Esophagus muscularis mucosa (tissue), 4 donors: ENCODE data around the gene TMEM61. TPM values are rescaled to one million over a fixed set of nuclear protein-coding genes. Genes with fewer than 3 reads are reported as not detected.

Experiments used
- DNase-seq: peaks from one replicate; pipeline ENCODE4 v3.0.0-alpha.2; 2017; ENCODE audit errors: extremely low spot score
- H3K27ac ChIP-seq, 4 donors: fragments of 200-600 bp; sonication (generic); replicated peaks in 1 of 4; 1 replicate in 3 of 4; 2 replicates in 1 of 4; pipeline ENCODE4 v1.5.1; 2016 to 2019; ENCODE audit warnings: mild to moderate bottlenecking in 1 of 4
- H3K27me3 ChIP-seq, 4 donors: fragments of 200-600 bp; sonication (generic); one replicate each; pipeline versions ENCODE4 v1.5.1 to v1.6.0; 2016 to 2019
- H3K36me3 ChIP-seq, 4 donors: fragments of 200-600 bp; sonication (generic); one replicate each; pipeline ENCODE4 v1.5.1; 2016 to 2019
- H3K4me1 ChIP-seq, 4 donors: fragments of 200-600 bp; sonication (generic); one replicate each; pipeline ENCODE4 v1.5.1; 2016 to 2019
- H3K4me3 ChIP-seq, 4 donors: fragments of 200-600 bp; sonication (generic); 1 replicate in 2 of 4; 2 replicates in 2 of 4; pipeline ENCODE4 v1.5.1; 2016 to 2019; ENCODE audit warnings: mild to moderate bottlenecking in 4 of 4, moderate library complexity in 1 of 4
- H3K9me3 ChIP-seq, 4 donors: fragments of 200-600 bp; sonication (generic); 1 replicate in 3 of 4; 2 replicates in 1 of 4; pipeline ENCODE4 v1.5.1; 2016 to 2019
- CTCF ChIP-seq, 3 experiments: fragments of 200-600 bp in 2 of 3; fragments of 450-650 bp in 1 of 3; sonication (generic) in 2 of 3; IDR thresholded peaks; one replicate each; pipeline ENCODE4 v1.5.1; 2017 to 2019; ENCODE audit warnings: antibody characterized with exemption in 3 of 3, mild to moderate bottlenecking in 2 of 3, moderate library complexity in 1 of 3
- EP300 ChIP-seq: sonication (generic); formaldehyde crosslinking; IDR thresholded peaks from one replicate; pipeline ENCODE4 v1.6.1; 2017; ENCODE audit warnings: antibody characterized with exemption
- POLR2A ChIP-seq: fragments of 450-650 bp; IDR thresholded peaks from one replicate; pipeline ENCODE4 v1.6.1; 2017; ENCODE audit warnings: antibody characterized with exemption, moderate library complexity, mild to moderate bottlenecking, low read depth
- POLR2AphosphoS5 ChIP-seq, 2 donors: sonication (generic); formaldehyde crosslinking; IDR thresholded peaks; one replicate each; pipeline ENCODE4 v1.6.1; 2017; ENCODE audit warnings: antibody characterized with exemption in 2 of 2
- WGBS: methylation state at CpG from one replicate; pipeline ENCODE4 v1.1.5; 2018; 5-methylcytosine and 5-hydroxymethylcytosine counted together
- intact Hi-C: fragments of 100-400 bp; cut with DNase I; formaldehyde crosslinking; loops from one replicate; pipeline ENCODE4 v1.15.1; 2023
- total RNA-seq, 4 donors: library from RNA; depleted of rRNA; stranded (reverse); fragments of >200 nt; gene quantifications; one replicate each; pipeline versions ENCODE4 v1.1.0 to v1.2.1, GENCODE V29; 2016

Gene TMEM61
- total RNA-seq, 4 donors from 2014 or later: 0.66 to 2.5 (median 0.84) TPM; not detected in 1

GRCh38 chr1:55041613-55042012 lies 61.2 kb downstream of the TMEM61 start:
- peaks cover 0 to 45% (median 12%) of the 10 kb centered on the region in 4 donors for H3K27me3 ChIP-seq
- TF ChIP-seq POLR2A (no peak), CTCF (IDR thresholded peaks at IDR 0.05) (no peak), EP300 (no peak), POLR2AphosphoS5 (IDR thresholded peaks at IDR 0.05) (no peak)
- no peak overlapping the region for H3K27ac ChIP-seq
- no peaks in the 10 kb centered on the region for H3K36me3 ChIP-seq
- no peaks in the 10 kb centered on the region for H3K9me3 ChIP-seq
- no peak overlapping the region for H3K4me3 ChIP-seq
- WGBS: 65% methylated on average over 3 of the region's 3 CpGs
- intact Hi-C loops: no loop called here
- peaks cover 7 to 17% (median 14%) of the 10 kb centered on the region in 4 donors for H3K4me1 ChIP-seq
- DNase-seq: no peak

Other genes with a start within 250 kb of the TMEM61 start
- gene PARS2, start 216.1 kb upstream of the TMEM61 start, total RNA-seq: 1 to 10 TPM; 4.0 to 7.5 (median 5.7) TPM
- under 1 TPM; under 0.01 to 0.17 (median 0.09) TPM for gene TTC22, start 179.3 kb upstream of the TMEM61 start, total RNA-seq
- gene DHCR24, start 93.4 kb upstream of the TMEM61 start, total RNA-seq: 10 to 100 TPM; 10.8 to 16.1 (median 13.1) TPM
- gene BSND, start 18.3 kb downstream of the TMEM61 start, total RNA-seq: not detected
- under 1 TPM in 2 of 4 donors, not detected in 2; 0.17 to 0.29 TPM for gene PCSK9, start 58.9 kb downstream of the TMEM61 start, total RNA-seq
- gene USP24, start 234.7 kb downstream of the TMEM61 start, total RNA-seq: 10 to 100 TPM; 28.3 to 45.3 (median 37.7) TPM